ENCODE results near the gene MRC2.
A peak's percentile ranks its signal among the peaks of the same experiment; 100 is the strongest.

GRCh38 chr17:62720126-62720850 is 92.8 kb downstream of the MRC2 start:
- TF ChIP-seq, protein P1, sequence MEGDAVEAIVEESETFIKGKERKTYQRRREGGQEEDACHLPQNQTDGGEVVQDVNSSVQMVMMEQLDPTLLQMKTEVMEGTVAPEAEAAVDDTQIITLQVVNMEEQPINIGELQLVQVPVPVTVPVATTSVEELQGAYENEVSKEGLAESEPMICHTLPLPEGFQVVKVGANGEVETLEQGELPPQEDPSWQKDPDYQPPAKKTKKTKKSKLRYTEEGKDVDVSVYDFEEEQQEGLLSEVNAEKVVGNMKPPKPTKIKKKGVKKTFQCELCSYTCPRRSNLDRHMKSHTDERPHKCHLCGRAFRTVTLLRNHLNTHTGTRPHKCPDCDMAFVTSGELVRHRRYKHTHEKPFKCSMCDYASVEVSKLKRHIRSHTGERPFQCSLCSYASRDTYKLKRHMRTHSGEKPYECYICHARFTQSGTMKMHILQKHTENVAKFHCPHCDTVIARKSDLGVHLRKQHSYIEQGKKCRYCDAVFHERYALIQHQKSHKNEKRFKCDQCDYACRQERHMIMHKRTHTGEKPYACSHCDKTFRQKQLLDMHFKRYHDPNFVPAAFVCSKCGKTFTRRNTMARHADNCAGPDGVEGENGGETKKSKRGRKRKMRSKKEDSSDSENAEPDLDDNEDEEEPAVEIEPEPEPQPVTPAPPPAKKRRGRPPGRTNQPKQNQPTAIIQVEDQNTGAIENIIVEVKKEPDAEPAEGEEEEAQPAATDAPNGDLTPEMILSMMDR (IDR thresholded peaks at IDR 0.05; ENCODE audit: borderline replicate concordance, extremely low read depth, low read length, poor library complexity, severe bottlenecking) = peak; percentile 41
- TF ChIP-seq EZH2 (IDR thresholded peaks at IDR 0.05; ENCODE audit: borderline replicate concordance, low read depth, low read length, severe bottlenecking) = no peak
